Measurements from ENCODE around the gene CYP2J2.
"Not testable (repeated sequence)": the region's sequence is repeated elsewhere in the genome, so short reads cannot be mapped to it uniquely, and the experiment has no call there.

DNA sequence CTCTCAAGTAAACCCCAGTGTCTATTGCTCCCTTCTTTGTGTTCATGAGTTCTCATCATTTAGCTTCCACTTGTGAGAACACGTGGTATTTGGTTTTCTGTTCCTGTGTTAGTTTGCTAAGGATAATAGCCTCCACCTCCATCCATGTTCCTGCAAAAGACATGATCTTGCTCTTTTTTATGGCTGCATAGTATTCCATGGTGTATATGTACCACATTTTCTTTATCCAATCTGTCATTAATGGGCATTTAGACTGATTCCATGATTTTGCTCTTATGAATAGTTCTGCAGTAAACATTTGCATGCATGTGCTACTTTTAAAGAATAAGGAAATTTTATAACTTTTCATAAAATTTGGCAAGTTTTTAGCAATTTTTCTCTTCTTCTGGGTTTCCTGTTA is 71.3 kb downstream of the CYP2J2 start:
- TF ChIP-seq, protein P1, sequence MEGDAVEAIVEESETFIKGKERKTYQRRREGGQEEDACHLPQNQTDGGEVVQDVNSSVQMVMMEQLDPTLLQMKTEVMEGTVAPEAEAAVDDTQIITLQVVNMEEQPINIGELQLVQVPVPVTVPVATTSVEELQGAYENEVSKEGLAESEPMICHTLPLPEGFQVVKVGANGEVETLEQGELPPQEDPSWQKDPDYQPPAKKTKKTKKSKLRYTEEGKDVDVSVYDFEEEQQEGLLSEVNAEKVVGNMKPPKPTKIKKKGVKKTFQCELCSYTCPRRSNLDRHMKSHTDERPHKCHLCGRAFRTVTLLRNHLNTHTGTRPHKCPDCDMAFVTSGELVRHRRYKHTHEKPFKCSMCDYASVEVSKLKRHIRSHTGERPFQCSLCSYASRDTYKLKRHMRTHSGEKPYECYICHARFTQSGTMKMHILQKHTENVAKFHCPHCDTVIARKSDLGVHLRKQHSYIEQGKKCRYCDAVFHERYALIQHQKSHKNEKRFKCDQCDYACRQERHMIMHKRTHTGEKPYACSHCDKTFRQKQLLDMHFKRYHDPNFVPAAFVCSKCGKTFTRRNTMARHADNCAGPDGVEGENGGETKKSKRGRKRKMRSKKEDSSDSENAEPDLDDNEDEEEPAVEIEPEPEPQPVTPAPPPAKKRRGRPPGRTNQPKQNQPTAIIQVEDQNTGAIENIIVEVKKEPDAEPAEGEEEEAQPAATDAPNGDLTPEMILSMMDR (IDR thresholded peaks at IDR 0.05), result not testable (repeated sequence)
- TF ChIP-seq POLR2A (IDR thresholded peaks at IDR 0.05), result not testable (repeated sequence)

All from heart left ventricle (tissue), 13 donors.